Prostate gland (tissue), 2 donors: ENCODE results near the gene RNF220. TPM values are rescaled to one million over a fixed set of nuclear protein-coding genes. Genes with fewer than 3 reads are reported as not detected.
A peak's percentile ranks its signal among the peaks of the same experiment; 100 is the strongest.
"Not testable (repeated sequence)": the region's sequence is repeated elsewhere in the genome, so short reads cannot be mapped to it uniquely, and the experiment has no call there.

Experiments
- DNase-seq: peaks from one replicate; pipeline ENCODE4 v3.0.0-alpha.2; 2019; ENCODE audit warnings: low spot score
- H3K27ac ChIP-seq, 2 donors: fragments of 200-600 bp; sonication (generic); 2 replicates each; pipeline ENCODE4 v1.5.1; 2017 to 2019
- H3K27me3 ChIP-seq: fragments of 200-600 bp; sonication (generic); replicated peaks from 2 replicates; pipeline ENCODE4 v1.5.1; 2019; ENCODE audit not compliant: insufficient read depth
- H3K36me3 ChIP-seq, 2 donors: fragments of 200-600 bp; sonication (generic); 1 replicate in 1 of 2; 2 replicates in 1 of 2; pipeline versions ENCODE4 v1.5.1 to v1.8.1; 2017 to 2019
- H3K4me1 ChIP-seq: fragments of 200-600 bp; sonication (generic); replicated peaks from 2 replicates; pipeline ENCODE4 v1.5.1; 2019
- H3K4me3 ChIP-seq, 2 donors: fragments of 200-600 bp; sonication (generic); 2 replicates each; pipeline ENCODE4 v1.5.1; 2017 to 2019
- H3K9me3 ChIP-seq: fragments of 200-600 bp; sonication (generic); 2 replicates; pipeline ENCODE4 v1.5.1; 2017
- CTCF ChIP-seq, 4 experiments: fragments of 200-600 bp in 2 of 4; fragments of 450-650 bp in 2 of 4; sonication (generic) in 2 of 4; IDR thresholded peaks; 1 replicate in 3 of 4; 2 replicates in 1 of 4; pipeline ENCODE4 v1.5.1; 2016 to 2019; ENCODE audit warnings: antibody characterized with exemption in 4 of 4, mild to moderate bottlenecking in 2 of 4, moderate library complexity in 2 of 4
- POLR2A ChIP-seq: fragments of 450-650 bp; IDR thresholded peaks from one replicate; pipeline ENCODE4 v1.6.1; 2016; ENCODE audit warnings: antibody characterized with exemption, mild to moderate bottlenecking
- POLR2AphosphoS5 ChIP-seq: sonication (generic); formaldehyde crosslinking; IDR thresholded peaks from one replicate; pipeline ENCODE4 v1.6.1; 2017; ENCODE audit warnings: antibody characterized with exemption
- WGBS: methylation state at CpG from one replicate; pipeline ENCODE4 v1.1.5; 2018; 5-methylcytosine and 5-hydroxymethylcytosine counted together
- intact Hi-C: fragments of 100-400 bp; cut with DNase I; formaldehyde crosslinking; loops from one replicate; pipeline ENCODE4 v1.14.2; 2022
- total RNA-seq, 2 donors: library from RNA; depleted of rRNA; stranded (reverse); fragments of >200 nt; gene quantifications; one replicate each; pipeline ENCODE4 v1.1.0, GENCODE V29; 2016

The RNF220 gene
- total RNA-seq, 2 donors from 2014 or later: 116 to 147 TPM

GRCh38 chr1:44500181-44501046 lies 95.4 kb downstream of the RNF220 start:
- Histone ChIP-seq H3K27ac (no peak overlapping the region), H3K4me1 (no peaks in the 10 kb centered on the region), H3K4me3 (no peak overlapping the region), H3K27me3 (no peaks in the 10 kb centered on the region), H3K36me3 (no peaks in the 10 kb centered on the region), H3K9me3 (no peaks in the 10 kb centered on the region)
- intact Hi-C loops: no loop called here
- WGBS: 40% methylated on average over 17 of the region's 17 CpGs
- TF ChIP-seq POLR2AphosphoS5 (no peak), CTCF (IDR thresholded peaks at IDR 0.05) (peak in 3 of 4 experiments; percentile 11 to 26 (median 25))
- DNase-seq: no peak

GRCh38 chr1:44501047-44501890 lies 96.2 kb downstream of the RNF220 start:
- Histone ChIP-seq H3K4me3 (no peak overlapping the region), H3K9me3 (no peaks in the 10 kb centered on the region), H3K4me1 (no peaks in the 10 kb centered on the region), H3K27me3 (no peaks in the 10 kb centered on the region), H3K27ac (no peak overlapping the region), H3K36me3 (no peaks in the 10 kb centered on the region)
- intact Hi-C loops: no loop called here
- TF ChIP-seq POLR2AphosphoS5 (no peak), CTCF (IDR thresholded peaks at IDR 0.05) (no peak), POLR2A (no peak)
- WGBS: 28% methylated on average over 13 of the region's 13 CpGs
- DNase-seq: no peak

- H3K27me3 ChIP-seq, intact Hi-C loops, H3K9me3 ChIP-seq, H3K4me1 ChIP-seq, H3K27ac ChIP-seq, H3K4me3 ChIP-seq, H3K36me3 ChIP-seq, DNase-seq: not testable (repeated sequence)
- WGBS: 96% methylated on average over 6 of the region's 6 CpGs
Observed at GRCh38 chr1:44502823-44503222, 97.8 kb downstream of the RNF220 start.

- Histone ChIP-seq H3K36me3 (no peaks in the 10 kb centered on the region), H3K9me3 (no peaks in the 10 kb centered on the region), H3K27ac (no peak overlapping the region), H3K4me3 (no peak overlapping the region), H3K4me1 (no peaks in the 10 kb centered on the region), H3K27me3 (peaks cover 2% of the 10 kb centered on the region)
- intact Hi-C loops: no loop called here
- TF ChIP-seq POLR2A (no peak), POLR2AphosphoS5 (no peak), CTCF (IDR thresholded peaks at IDR 0.05) (no peak)
- WGBS: 92% methylated on average over 6 of the region's 6 CpGs
- no peak for DNase-seq
Observed at GRCh38 chr1:44503625-44504024, 98.6 kb downstream of the RNF220 start.

- no peak for TF ChIP-seq CTCF (IDR thresholded peaks at IDR 0.05)
- no peak for TF ChIP-seq POLR2AphosphoS5
- TF ChIP-seq POLR2A: no peak
- no peak for DNase-seq
- intact Hi-C loops: no loop called here
- 61% methylated on average over 20 of the region's 20 CpGs for WGBS
- Histone ChIP-seq H3K36me3 (no peaks in the 10 kb centered on the region), H3K27me3 (peaks cover 2% of the 10 kb centered on the region), H3K4me1 (no peaks in the 10 kb centered on the region), H3K4me3 (no peak overlapping the region), H3K9me3 (no peaks in the 10 kb centered on the region), H3K27ac (no peak overlapping the region)
Observed at GRCh38 chr1:44505210-44505993, 100.3 kb downstream of the RNF220 start.
